NT2/D1 (cell line): ENCODE results near the gene SYNGR1.

Experiments used
- SUZ12 ChIP-seq: IDR thresholded peaks from 2 replicates; pipeline ENCODE4 v1.6.1; 2011; ENCODE audit not compliant: insufficient read length, insufficient read depth; ENCODE audit errors: extremely low read depth
- YY1 ChIP-seq: IDR thresholded peaks from 2 replicates; pipeline ENCODE4 v1.6.1; 2011; ENCODE audit not compliant: insufficient read length, insufficient read depth
- ZNF274 ChIP-seq: IDR thresholded peaks from 2 replicates; pipeline ENCODE4 v1.6.1; 2011; ENCODE audit warnings: mild to moderate bottlenecking, low read depth, low read length

DNA sequence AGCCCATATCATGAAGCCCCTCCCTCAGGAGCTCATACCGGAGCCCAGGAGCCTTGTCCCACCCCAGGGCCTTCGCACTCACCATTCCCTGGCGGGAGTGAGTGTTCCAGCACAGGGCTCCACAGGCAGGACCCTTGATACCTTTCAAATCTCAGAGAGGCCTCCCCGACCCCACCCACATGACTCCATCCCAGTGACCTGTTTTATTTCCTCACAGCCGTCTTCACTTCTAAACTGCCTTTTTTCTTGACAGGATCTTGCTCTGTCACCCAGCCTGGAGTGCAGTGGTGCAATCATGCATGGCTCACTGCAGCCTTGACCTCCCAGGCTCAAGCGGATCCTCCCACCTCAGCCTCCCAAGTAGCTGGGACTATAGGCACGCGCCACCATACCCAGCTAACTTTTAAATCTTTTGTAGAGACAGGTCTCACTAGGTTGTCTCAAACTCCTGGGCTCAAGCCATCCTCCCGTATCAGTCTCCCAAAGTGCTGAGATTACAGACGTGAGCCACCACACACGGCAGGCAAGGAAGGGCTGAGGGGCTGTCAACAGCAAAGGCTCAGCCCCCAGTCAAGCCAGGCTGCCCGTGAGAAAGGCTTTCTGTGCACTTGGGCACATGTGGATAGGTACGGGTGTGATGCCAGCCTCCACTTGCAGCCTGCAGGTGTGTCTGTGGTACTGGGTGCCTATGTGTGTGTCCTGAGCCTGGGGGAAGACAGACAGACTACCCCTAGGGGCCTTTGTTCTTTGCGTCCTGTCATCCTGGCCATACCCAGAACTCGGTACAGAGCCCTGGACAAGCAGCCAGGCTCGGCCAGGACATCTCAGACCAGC, 39.7 kb upstream of the SYNGR1 start:
- TF ChIP-seq SUZ12 (no peak), ZNF274 (no peak), YY1 (no peak)
